Measurements from ENCODE around the gene GCFC2. TPM values are rescaled to one million over a fixed set of nuclear protein-coding genes. Genes with fewer than 3 reads are reported as not detected.
"Not testable (repeated sequence)": the region's sequence is repeated elsewhere in the genome, so short reads cannot be mapped to it uniquely, and the experiment has no call there.

GCFC2 gene
- total RNA-seq, 1 donor from 2014 or later = 19.8 TPM

DNA sequence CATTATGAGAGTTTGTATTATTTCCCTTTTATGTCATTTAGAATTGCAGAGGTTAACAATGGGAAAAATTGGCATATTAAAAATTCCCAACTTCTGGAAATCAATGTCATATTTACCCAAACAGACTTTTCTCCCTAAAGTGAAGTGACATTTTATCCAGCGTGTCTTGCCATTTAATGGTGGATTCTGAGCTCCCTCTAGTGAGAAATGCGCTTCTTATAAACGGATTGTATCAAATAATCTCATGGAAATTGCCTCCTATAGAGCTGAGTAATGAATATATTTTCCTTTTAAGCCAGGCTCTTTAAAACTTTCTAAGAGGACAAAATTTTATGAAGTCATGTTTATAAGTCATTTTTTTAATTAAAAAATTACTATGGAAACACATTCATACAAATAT lies 5.7 kb upstream of the GCFC2 start:
- DNase-seq (ENCODE audit: low read depth) = no peak
- TF ChIP-seq, protein P1, sequence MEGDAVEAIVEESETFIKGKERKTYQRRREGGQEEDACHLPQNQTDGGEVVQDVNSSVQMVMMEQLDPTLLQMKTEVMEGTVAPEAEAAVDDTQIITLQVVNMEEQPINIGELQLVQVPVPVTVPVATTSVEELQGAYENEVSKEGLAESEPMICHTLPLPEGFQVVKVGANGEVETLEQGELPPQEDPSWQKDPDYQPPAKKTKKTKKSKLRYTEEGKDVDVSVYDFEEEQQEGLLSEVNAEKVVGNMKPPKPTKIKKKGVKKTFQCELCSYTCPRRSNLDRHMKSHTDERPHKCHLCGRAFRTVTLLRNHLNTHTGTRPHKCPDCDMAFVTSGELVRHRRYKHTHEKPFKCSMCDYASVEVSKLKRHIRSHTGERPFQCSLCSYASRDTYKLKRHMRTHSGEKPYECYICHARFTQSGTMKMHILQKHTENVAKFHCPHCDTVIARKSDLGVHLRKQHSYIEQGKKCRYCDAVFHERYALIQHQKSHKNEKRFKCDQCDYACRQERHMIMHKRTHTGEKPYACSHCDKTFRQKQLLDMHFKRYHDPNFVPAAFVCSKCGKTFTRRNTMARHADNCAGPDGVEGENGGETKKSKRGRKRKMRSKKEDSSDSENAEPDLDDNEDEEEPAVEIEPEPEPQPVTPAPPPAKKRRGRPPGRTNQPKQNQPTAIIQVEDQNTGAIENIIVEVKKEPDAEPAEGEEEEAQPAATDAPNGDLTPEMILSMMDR (IDR thresholded peaks at IDR 0.05; ENCODE audit: insufficient read depth, low read length, poor library complexity, severe bottlenecking) = no peak
- no peaks in the 10 kb centered on the region for H3K36me3 ChIP-seq (ENCODE audit: control insufficient read depth, insufficient read depth, low read length)
- no peak overlapping the region for H3K4me3 ChIP-seq (ENCODE audit: low read depth, low read length)
- H3K27me3 ChIP-seq (ENCODE audit: control insufficient read depth, insufficient read depth, low read length) = no peaks in the 10 kb centered on the region

DNA sequence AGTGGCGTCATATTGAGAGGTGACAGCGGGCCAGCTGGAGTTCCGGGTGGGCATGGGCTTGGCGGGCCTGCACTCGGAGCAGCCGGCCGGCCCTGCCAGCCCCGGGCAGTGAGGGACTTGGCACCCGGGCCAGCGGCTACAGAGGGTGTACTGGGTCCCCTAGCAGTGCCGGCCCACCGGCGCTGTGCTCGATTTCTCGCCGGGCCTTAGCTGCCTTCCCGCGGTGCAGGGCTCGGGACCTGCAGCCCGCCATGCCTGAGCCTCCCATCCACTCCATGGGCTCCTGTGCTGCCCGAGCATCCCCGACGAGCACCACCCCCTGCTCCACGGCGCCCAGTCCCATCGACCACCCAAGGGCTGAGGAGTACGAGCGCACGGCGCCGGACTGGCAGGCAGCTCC lies 875 bp upstream of the GCFC2 start:
- not testable (repeated sequence) for H3K27me3 ChIP-seq (ENCODE audit: control insufficient read depth, insufficient read depth, low read length); H3K4me3 ChIP-seq (ENCODE audit: low read depth, low read length); H3K36me3 ChIP-seq (ENCODE audit: control insufficient read depth, insufficient read depth, low read length); DNase-seq (ENCODE audit: low read depth)

DNA sequence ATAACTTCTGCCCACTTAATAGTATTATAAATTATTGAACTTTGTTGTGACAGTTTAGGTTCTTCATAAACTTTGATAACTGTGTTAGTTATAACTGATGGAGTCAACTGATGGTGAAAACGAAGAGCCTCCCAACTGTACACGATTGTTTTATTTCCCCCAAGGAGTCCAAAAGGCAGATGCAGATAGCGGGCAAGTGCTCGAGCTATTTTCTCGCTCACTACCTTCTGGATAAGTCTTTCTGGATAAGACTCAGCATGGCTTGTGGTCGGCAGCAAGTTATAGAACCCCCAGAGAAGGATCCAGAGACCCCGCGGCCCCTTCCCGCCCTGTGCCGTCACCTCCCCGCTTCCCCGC lies 517 bp downstream of the GCFC2 start:
- no peaks in the 10 kb centered on the region for H3K36me3 ChIP-seq (ENCODE audit: control insufficient read depth, insufficient read depth, low read length)
- DNase-seq (ENCODE audit: low read depth) = no peak
- H3K27me3 ChIP-seq (ENCODE audit: control insufficient read depth, insufficient read depth, low read length) = no peaks in the 10 kb centered on the region
- TF ChIP-seq, protein P1 (IDR thresholded peaks at IDR 0.05; ENCODE audit: insufficient read depth, low read length, poor library complexity, severe bottlenecking) = no peak
- peak overlapping the region; percentile 62 for H3K4me3 ChIP-seq (ENCODE audit: low read depth, low read length)

DNA sequence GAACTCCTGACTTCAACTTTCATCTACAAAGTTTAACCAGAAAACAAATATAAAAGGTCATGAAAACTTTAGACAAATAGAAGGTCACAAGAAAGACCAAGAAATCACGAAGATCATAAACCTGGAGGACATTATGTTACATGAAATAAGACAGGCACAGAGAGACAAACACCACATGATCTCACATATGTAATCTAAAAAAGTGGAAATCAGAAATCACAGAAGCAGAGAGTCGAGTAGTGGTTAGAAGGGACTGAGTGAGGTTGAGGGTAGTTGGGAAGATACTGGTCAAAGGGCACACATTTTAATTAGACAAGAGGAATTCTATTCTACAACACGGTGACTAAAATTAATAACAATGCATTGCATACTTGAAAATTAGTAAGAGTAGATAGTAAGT lies 1.4 kb downstream of the GCFC2 start:
- DNase-seq (ENCODE audit: low read depth) = no peak
- TF ChIP-seq, protein P1 (IDR thresholded peaks at IDR 0.05; ENCODE audit: insufficient read depth, low read length, poor library complexity, severe bottlenecking) = no peak
- Histone ChIP-seq H3K27me3 (ENCODE audit: control insufficient read depth, insufficient read depth, low read length) (no peaks in the 10 kb centered on the region), H3K4me3 (ENCODE audit: low read depth, low read length) (no peak overlapping the region), H3K36me3 (ENCODE audit: control insufficient read depth, insufficient read depth, low read length) (no peaks in the 10 kb centered on the region)

DNA sequence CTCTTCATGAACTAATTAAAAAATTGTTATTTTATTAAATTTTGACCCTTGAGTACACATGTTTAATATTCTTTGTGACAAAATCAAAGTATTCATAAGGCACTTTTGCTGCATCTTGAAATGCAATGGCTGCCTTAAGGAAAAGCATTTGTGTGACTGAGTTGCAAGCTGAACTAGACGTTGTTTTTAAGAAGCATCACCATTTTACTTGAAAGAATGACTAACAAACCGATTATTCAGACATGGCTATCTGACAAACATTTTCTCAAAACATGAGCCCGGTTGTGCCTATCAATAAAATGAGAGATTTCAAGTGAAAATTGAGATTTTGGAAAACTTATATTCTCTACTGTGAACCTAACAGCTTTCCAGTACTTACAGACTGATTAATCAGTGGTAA lies 2.8 kb downstream of the GCFC2 start:
- H3K4me3 ChIP-seq (ENCODE audit: low read depth, low read length) = no peak overlapping the region

DNA sequence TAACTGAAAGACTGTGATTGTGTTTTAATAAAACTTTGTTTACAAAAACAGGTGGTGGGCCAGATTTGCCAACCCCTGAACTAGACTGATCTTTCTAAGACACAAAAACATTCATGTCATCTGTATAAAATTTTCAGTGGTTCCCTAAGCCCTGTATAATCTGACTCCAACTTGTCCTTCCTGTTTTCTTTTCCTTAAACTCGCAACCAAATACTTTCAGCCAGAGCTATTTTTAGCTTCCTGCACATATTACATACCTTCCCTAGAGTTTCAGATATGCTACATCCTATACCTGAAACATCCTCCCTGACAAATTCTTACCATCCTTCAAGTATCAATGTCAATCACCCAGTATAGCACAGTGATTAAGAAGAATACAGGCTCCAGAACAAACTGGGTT lies 4.8 kb downstream of the GCFC2 start:
- DNase-seq (ENCODE audit: low read depth) = no peak
- TF ChIP-seq, protein P1 (IDR thresholded peaks at IDR 0.05; ENCODE audit: insufficient read depth, low read length, poor library complexity, severe bottlenecking) = no peak
- H3K36me3 ChIP-seq (ENCODE audit: control insufficient read depth, insufficient read depth, low read length) = no peaks in the 10 kb centered on the region
- no peak overlapping the region for H3K4me3 ChIP-seq (ENCODE audit: low read depth, low read length)
- no peaks in the 10 kb centered on the region for H3K27me3 ChIP-seq (ENCODE audit: control insufficient read depth, insufficient read depth, low read length)

More for the DNA sequence above, 2.8 kb downstream of the GCFC2 start:
- Histone ChIP-seq H3K36me3 (ENCODE audit: control insufficient read depth, insufficient read depth, low read length) (no peaks in the 10 kb centered on the region), H3K27me3 (ENCODE audit: control insufficient read depth, insufficient read depth, low read length) (no peaks in the 10 kb centered on the region)
- TF ChIP-seq, protein P1 (IDR thresholded peaks at IDR 0.05; ENCODE audit: insufficient read depth, low read length, poor library complexity, severe bottlenecking) = no peak
- DNase-seq (ENCODE audit: low read depth) = no peak

Measured in kidney epithelial cell (primary cell).